ENCODE data around the gene SCCPDH. TPM values are rescaled to one million over a fixed set of nuclear protein-coding genes. Genes with fewer than 3 reads are reported as not detected.

Gene SCCPDH
- total and polyA plus RNA-seq, 9 of the 15 experiments (the other 6 are each of a cell fraction or from before 2014, with no cell fraction given) = 7.0 to 61.9 (median 38.3) TPM

- TF ChIP-seq HBP1 (CRISPR knock-in tag; IDR thresholded peaks at IDR 0.05) (no peak), DMBX1 (CRISPR knock-in tag; IDR thresholded peaks at IDR 0.05; ENCODE audit: borderline replicate concordance) (no peak), STAT5A (IDR thresholded peaks at IDR 0.05; ENCODE audit: borderline replicate concordance, low read length) (no peak), ZNF766 (CRISPR knock-in tag; conservative IDR thresholded peaks at IDR 0.05) (no peak), ZNF224 (CRISPR knock-in tag; IDR thresholded peaks at IDR 0.05) (no peak), CREBBP (IDR thresholded peaks at IDR 0.05; ENCODE audit: low read depth, low read length) (no peak), ZNF175 (CRISPR knock-in tag; IDR thresholded peaks at IDR 0.05; ENCODE audit: low read depth) (no peak), SMAD2 (IDR thresholded peaks at IDR 0.05; ENCODE audit: low read depth, low read length) (no peak)
Measured at GRCh38 chr1:246683521-246683920, 40.7 kb upstream of the SCCPDH start (continued).

GRCh38 chr1:246687002-246687401 lies 37.2 kb upstream of the SCCPDH start:
- TF ChIP-seq ZBTB33 (CRISPR knock-in tag; IDR thresholded peaks at IDR 0.05) (peak; percentile 52; the same call in 1 of the 2 replicates), CTCF (IDR thresholded peaks at IDR 0.05 in 2 of 3, conservative IDR thresholded peaks at IDR 0.05 in 1 of 3; ENCODE audit: insufficient read depth in 2 of 3, low read depth in 1 of 3, low read length in 3 of 3) (peak; percentile 26 to 42 (median 30); a peak in 4 of 6 replicates), ZNF140 (CRISPR knock-in tag; IDR thresholded peaks at IDR 0.05) (no peak), NRF1 (conservative IDR thresholded peaks at IDR 0.05 in 1 of 2, IDR thresholded peaks at IDR 0.05 in 1 of 2) (peak in 1 of 2 experiments; percentile 32; a peak in 1 of 4 replicates)
- FAIRE-seq = no peak
- Histone ChIP-seq H3K9me3 (replicated peaks; ENCODE audit: control insufficient read depth, insufficient read depth, low read depth, low read length) (no peaks in the 10 kb centered on the region), H2AFZ (ENCODE audit: low read depth, low read length) (no peak overlapping the region), H3K27ac (ENCODE audit: extremely low read depth, low read depth, low read length) (no peak overlapping the region), H4K20me1 (replicated peaks; ENCODE audit: control insufficient read depth, insufficient read depth, low read length) (no peaks in the 10 kb centered on the region), H3K4me3 (no peak overlapping the region), H3K9ac (ENCODE audit: insufficient read depth in 1 of 2, low read depth in 2 of 2, low read length in 2 of 2) (no peak overlapping the region), H3K4me2 (ENCODE audit: insufficient read depth, low read length) (no peak overlapping the region), H3K4me1 (replicated peaks in 1 of 2; ENCODE audit: control insufficient read depth in 2 of 2, insufficient read depth in 2 of 2, low read length in 2 of 2) (peaks cover 0 to 7% of the 10 kb centered on the region in 2 experiments; a peak in 3 of 5 replicates), H3K79me2 (ENCODE audit: control insufficient read depth, insufficient read depth, low read length) (no peaks in the 10 kb centered on the region), H3K36me3 (ENCODE audit: control insufficient read depth, insufficient read depth, low read length) (no peaks in the 10 kb centered on the region), H3K27me3 (ENCODE audit: control insufficient read depth in 2 of 2, insufficient read depth in 2 of 2, low read length in 2 of 2) (no peaks in the 10 kb centered on the region; a peak in 1 of 5 replicates), H3K9me1 (ENCODE audit: control insufficient read depth, insufficient read depth, low read length) (no peaks in the 10 kb centered on the region)
- intact Hi-C loops (cut with micrococcal nuclease) (no loop called here), in situ Hi-C loops (cut with MboI) (no loop called here)
- BruUV-seq (replicated peaks) = no TSS peak
- ChIA-PET CTCF (ENCODE audit: low intra/inter-chr PET ratio) (no interaction called here), POLR2A (interaction anchor here (1.5 kb wide), 1 partner anchor 11 kb away, joined by 3 read pairs; no protein-coding TSS in a partner anchor)
- 49% methylated on average over 14 of the region's 14 CpGs for WGBS (ENCODE audit: insufficient coverage, low coverage, missing lambda C conversion rate)
- peak in 1 of 4 experiments; percentile 24 for DNase-seq (ENCODE audit: extremely low read depth in 1 of 4, low spot score in 3 of 4)
- ATAC-seq = peak; percentile 70
